ENCODE data around the gene KCTD11.

Gene KCTD11

GRCh38 chr17:7398612-7399011, 46.6 kb downstream of the KCTD11 start:
- DNase-seq (ENCODE audit: low read depth): no peak
- H3K4me3 ChIP-seq (ENCODE audit: low read depth, low read length): no peak overlapping the region
- TF ChIP-seq MYC (IDR thresholded peaks at IDR 0.05; ENCODE audit: low read depth, low read length): no peak
- no peak for TF ChIP-seq POLR2A (IDR thresholded peaks at IDR 0.05; ENCODE audit: extremely low read depth, insufficient read length)
- no peak for TF ChIP-seq CTCF (IDR thresholded peaks at IDR 0.05; ENCODE audit: low read depth, low read length)
- TF ChIP-seq, protein P1, sequence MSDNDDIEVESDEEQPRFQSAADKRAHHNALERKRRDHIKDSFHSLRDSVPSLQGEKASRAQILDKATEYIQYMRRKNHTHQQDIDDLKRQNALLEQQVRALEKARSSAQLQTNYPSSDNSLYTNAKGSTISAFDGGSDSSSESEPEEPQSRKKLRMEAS (IDR thresholded peaks at IDR 0.05; ENCODE audit: low read depth, low read length): no peak

GRCh38 chr17:7403043-7403726, 51.2 kb downstream of the KCTD11 start:
- peak; percentile 69 for DNase-seq (ENCODE audit: low read depth)
- H3K4me3 ChIP-seq (ENCODE audit: low read depth, low read length): peak overlapping the region; percentile 68
- TF ChIP-seq POLR2A (IDR thresholded peaks at IDR 0.05; ENCODE audit: extremely low read depth, insufficient read length) (no peak), CTCF (IDR thresholded peaks at IDR 0.05; ENCODE audit: low read depth, low read length) (no peak), MYC (IDR thresholded peaks at IDR 0.05; ENCODE audit: low read depth, low read length) (no peak)
- TF ChIP-seq, protein P1 (IDR thresholded peaks at IDR 0.05; ENCODE audit: low read depth, low read length): no peak

DNA sequence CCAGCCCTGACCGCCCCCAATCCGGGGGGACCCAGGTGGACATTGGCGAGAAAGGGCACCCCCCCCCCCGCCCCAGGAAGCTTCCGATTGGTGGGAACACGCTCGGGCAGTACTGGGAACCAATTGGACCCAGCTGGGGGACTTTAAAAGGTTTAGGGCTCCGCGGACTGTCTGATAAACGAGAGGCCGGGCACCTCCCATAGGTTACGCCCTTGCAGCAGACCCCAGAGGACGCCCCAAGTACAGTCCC, 51.7 kb downstream of the KCTD11 start:
- DNase-seq (ENCODE audit: low read depth): no peak
- H3K4me3 ChIP-seq (ENCODE audit: low read depth, low read length): peak overlapping the region; percentile 68
- TF ChIP-seq CTCF (IDR thresholded peaks at IDR 0.05; ENCODE audit: low read depth, low read length) (no peak), MYC (IDR thresholded peaks at IDR 0.05; ENCODE audit: low read depth, low read length) (no peak), POLR2A (IDR thresholded peaks at IDR 0.05; ENCODE audit: extremely low read depth, insufficient read length) (no peak)
- TF ChIP-seq, protein P1 (IDR thresholded peaks at IDR 0.05; ENCODE audit: low read depth, low read length): no peak

DNA sequence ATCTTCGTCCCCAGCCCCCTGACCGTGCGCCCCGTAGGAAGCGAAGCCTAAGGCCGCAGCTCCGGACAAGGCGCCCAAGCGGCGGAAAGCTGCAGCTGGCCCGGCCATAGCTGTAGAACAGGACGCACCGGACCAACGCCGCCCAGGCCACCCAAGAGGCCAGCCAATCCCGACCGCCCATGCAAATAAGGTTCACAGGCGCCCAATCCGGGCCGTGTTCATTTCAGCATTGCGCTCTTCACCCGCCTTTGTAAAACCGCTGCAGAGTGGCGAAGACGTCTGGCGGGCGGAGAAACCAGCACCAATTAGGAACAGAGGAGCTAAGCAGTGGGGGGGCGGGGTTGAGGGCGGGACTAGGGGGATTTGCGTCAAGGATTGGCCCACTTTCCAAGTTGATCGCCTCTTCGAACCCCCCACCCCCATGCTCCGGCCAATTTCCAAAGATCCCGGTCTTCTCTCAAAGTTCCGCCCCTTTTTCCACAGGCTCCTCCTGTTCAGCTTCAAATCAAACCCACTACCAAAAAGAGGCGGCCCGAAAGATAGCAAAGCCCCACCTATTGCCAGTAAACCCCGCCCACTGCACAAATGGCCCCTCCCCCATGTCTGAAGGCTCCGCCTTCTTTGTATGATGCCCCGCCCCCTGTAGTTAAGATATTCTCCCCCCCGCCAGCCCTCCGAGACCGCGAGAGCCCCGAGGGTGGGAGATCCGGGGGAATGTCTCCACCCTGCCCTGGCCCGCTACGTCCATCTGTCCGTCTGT, 52.2 kb downstream of the KCTD11 start, which contains the start of gene TMEM256:
TSS of gene TMEM256 (minus strand) at position 121 of the 760 bp plus-strand sequence. CDS start at position 108, 13 bp downstream.
- H3K4me3 ChIP-seq (ENCODE audit: low read depth, low read length): peak within 1 kb of the TSS; percentile 68
- peak; percentile 97 for DNase-seq (ENCODE audit: low read depth)
- TF ChIP-seq, protein P1 (IDR thresholded peaks at IDR 0.05; ENCODE audit: low read depth, low read length): no peak
- peak; percentile 71 for TF ChIP-seq POLR2A (IDR thresholded peaks at IDR 0.05; ENCODE audit: extremely low read depth, insufficient read length)
- no peak for TF ChIP-seq CTCF (IDR thresholded peaks at IDR 0.05; ENCODE audit: low read depth, low read length)
